Fibroblast of skin of scalp (primary cell): ENCODE data around the gene HM13.
"Not testable (repeated sequence)": the region's sequence is repeated elsewhere in the genome, so short reads cannot be mapped to it uniquely, and the experiment has no call there.

Experiments used
- DNase-seq: peaks from one replicate; pipeline ENCODE4 v3.0.0-alpha.2; 2013

HM13 gene

DNA sequence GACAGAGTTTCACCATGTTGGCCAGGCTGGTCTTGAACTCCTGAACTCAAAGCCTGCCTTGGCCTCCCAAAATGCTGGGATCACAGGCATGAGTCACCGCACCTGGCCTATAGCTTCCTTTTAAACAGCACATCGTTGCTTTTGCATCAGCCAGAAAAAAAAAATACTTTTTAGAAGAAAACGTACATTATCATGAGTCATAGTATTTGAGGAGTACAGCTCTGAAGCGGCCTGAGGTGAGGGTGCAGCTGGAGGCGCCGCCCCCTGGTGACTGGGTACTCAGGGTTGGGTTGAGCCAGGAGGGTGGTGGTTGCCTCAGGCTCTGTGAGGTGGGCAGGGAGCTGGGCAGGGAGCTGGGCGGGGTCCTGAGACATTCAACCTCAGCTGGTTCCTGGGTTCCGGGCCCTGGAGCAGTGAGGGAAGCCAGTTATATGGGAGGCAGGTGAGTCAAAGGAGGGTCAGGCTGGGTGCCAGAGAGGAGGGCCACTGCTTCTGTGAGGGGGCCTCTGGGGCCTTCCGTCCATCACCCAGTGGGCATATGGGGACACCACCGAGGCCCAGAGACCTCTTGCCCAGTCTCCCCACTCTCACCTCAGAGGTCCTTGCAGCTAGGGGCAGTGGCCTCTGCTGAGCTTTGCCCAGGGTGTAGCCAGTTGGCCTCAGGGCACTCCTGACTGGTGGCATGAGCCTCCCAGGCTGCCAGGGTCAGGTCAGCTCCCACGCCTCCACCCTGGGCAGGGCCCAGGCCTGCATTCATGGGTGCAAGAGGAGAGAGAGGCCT lies 79.2 kb downstream of the HM13 start:
- peak; percentile 59 for DNase-seq

DNA sequence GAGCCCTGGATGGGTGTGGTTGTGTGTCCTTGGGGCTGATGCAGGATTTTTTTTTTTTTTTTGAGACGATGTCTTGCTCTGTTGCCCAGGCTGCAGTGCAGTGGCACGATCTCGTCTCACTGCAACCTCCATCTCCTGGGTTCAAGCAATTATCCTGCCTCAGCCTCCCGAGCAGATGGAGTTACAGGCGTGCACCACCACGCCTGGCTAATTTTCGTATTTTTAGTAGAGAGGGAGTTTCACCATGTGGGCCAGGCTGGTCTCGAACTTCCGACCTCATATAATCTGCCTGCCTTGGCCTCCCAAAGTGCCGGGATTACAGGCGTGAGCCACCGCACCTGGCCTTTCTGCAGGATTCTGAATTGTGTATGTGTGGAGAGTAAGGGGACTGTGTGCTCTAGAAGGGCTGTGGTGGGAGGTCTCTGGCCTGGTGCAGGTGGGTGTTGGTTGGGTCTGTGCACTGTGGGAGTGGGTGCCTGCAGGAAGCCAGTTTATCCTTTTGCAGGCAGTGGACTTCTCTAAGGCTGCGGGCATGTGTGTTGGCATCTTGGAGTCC lies 79.8 kb downstream of the HM13 start:
- DNase-seq, result no peak

DNA sequence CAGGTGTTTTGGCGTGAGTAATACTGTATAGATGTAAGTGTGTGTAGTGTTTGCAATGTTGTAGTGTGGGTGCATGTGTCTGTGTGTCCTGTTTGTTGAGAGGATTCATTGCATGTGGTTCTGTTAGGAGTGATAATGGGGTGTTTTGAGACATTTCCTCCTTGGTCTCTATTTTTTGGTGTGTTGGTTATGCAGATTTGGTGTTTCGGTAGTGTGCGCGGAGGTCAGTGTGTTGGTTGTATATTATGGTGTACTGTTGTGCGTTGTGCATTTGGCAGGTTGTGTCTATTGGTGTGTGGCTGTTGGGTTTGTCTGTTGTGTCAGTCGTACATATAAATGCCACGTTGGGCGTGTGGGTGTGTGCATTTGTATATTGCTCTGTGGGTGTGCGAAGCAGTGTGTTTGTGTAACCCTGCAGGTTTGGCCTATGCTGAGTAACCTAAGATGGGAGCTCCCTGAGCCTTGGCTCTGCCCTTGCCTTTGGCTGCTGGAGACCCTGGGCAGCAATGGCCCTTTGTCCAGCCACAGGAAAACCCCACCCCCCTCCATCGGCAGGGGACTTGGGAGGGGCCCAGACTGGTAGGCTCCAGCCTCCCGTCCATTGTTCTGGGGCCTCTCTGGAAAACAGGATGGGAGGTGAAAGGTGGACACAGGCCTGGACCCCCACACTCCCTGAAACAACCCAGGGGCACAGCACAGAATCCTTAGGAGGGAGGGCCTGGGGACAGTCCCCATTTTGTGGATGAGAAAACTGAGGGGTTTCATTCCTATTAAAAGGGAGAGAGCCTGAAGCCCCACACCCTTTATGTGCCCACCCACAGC lies 80.5 kb downstream of the HM13 start:
- no peak for DNase-seq

DNA sequence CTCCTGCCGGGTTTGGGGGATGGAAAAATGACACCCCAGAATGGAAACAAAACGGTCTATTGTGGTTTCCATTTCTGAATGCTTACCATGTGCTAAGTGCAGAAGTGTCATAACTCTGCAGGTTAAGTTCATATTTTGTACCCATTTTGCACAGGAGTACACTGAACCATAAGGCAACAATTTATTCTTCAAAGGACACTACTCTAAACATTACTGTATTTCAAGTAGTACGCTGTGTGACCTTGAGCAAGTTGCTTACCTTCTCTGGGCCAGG lies 81.1 kb downstream of the HM13 start:
- DNase-seq, result no peak

DNA sequence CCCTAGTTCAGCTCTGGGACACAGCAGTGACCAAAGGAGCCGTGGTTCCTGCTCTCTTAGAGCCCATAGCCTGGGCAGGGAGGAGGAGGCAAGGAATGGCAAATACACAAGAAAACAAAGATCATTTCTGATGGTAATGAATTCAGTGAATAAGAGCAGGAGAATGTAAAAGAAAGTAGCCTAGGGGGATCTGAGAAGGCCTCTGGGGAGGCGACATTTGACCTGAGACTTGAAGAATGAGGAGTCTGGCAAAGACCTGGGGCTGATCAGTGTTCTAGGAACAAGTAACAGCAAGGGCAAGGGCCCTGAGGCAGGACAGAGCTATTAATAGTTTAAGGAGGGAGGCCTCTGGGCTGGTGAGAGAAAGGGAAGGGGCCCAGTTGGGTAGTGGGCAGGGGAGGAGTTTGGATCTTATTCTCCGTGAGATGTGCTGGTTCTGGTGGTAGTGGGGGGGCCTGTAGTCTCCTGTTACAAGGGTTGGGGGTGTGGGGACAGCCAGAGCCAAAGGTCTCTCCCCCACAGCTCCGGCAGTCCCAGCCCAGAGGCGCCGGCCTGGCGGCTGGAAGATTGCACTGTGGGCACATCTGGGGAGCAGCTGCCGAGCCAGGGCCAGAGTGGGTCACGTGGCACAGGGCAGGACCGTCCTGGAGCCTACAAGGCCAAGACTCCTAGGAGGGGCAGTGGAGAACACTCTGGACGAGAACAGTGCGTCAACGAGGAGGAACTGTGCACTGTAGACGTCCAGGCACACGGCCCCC lies 81.6 kb downstream of the HM13 start:
- peak; percentile 88 for DNase-seq

DNA sequence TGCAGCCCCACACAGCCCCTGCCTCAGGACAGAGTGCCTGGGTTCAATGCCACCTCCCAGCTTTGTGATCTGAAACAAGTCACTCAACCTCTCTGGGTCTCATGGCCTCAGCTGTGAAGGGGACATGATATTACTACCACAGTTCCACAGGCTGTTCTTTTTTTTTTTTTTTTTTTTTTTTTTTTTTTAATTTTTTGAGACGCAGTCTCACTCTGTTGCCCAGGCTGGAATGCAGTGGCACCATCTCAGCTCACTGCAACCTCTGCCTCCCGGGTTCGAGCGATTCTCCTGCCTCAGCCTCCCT lies 82.1 kb downstream of the HM13 start:
- not testable (repeated sequence) for DNase-seq

DNA sequence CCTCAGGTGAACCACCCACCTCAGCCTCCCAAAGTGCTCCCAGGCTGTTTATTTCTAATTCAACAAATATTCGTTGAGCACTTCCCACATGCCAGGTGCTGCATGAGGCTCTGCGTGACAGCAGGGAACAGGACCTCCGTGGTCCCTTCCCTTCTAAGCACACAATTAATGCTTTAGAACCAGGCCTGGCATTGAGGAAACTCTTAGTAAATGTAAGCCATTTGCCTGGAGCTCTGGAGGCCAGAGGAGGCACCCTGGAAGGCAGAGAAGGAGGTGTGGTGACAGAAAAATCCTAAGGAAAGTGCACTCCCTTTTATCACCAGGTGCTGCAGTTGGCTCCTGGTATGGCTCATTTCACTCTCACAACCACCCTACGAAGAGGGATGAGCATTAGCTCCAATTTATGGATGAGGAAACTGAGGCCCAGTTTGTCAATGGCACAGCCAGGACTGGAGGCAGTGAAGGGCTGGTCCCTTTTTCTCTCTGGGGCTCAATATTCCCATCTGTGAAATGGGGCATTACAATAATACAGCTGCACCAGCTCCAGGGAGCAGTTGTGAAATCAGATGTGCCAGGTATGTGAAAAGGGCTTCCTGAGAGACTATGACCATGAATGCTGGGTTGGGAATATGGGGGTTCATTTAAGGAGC lies 82.7 kb downstream of the HM13 start:
- no peak for DNase-seq

DNA sequence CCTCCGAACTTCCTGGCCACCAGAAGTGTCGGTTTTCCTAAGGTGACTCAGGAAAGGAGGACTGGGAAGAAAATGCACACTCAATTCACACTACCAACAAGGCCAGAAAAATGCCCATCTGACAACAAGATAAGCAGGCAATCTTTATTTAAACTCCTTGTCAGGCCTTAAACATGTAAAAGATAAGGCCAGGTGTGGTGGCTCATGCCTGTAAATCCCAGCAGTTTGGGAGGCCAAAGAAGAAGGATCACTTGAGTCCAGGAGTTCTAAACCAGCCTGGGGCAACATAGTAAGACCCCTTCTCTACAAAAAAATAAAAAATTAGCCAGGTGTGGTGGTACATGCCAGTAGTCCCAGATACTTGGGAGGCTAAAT lies 83.2 kb downstream of the HM13 start:
- no peak for DNase-seq

DNA sequence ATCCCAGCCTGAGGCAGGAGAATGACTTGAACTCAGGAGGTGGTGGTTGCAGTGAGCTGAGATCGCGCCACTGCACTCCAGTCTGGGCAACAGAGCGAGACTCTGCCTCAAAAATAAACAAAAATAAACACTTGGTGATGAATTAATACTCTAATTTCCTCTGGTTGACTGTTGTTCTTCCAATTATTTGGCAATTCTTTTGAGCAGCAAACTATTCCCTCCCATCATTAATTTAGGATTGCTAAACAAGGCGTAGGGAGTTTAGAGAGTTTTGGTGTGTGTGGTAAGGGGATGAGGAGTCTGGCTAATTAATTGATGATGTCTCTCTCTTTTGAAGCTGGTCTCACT lies 88.2 kb downstream of the HM13 start:
- DNase-seq, result no peak

DNA sequence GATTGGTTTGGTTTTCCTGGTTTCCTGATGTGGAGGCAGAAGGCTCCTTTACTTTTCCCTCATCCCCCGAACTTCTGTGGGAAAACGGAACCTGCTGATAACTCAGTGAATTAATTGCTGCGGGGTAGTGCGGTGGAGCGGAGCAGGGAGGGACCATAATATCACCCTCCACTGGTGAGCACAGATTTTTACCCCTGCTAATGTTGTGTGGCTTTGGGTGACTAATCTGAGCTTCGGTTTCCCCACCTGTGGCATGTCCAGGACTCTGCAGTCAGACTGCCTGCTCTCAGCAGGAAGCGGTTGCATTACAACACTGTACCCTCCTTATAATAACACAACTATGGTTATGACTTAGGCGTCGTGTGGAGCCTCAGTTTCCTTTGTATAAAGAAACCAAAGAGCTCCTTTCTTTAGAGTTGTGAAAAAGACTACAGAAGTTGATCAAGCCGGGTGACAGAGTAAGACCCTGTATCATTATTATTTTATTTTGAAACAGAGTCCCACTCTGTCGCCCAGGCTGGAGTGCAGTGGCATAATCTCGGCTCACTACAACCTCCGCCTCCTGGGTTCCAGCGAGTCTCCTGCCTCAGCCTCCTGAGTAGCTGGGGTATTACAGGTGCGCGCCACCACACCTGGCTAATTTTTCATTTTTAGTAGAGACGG lies 88.7 kb downstream of the HM13 start:
- peak; percentile 54 for DNase-seq

DNA sequence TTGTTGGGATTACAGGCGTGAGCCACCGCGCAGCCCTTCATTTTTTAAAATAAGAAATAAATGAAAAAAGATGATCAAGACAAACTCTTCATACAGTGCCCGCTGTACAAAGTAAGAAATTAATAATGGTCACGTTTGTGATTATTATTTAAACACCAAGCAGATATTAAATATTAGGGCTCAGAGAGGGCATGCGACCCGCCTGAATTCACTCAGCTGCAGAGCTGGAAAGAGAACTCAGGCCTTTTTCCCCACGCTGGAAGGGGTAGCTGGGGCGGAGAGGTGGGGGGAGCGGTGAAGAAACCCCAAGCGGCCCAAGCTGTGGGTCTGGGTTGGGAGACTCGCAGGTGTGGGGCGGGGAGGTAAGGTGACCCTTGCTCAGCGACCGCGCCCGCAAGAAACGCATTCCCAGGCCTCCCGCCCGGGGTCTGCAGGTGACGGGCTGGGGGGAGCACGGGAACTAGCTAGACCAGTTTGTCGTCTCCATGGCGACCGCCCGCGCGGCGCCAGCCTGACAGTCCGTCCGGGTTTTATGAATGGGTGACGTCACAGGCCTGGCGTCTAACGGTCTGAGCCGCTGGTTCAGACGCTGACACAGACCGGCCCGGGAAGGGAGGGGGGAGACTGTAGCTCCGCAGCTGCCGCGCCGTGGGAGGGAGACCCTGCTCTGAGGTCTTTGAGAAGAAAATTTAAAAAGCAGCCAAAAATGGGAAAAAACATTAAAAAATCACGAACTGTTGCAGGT lies 89.8 kb downstream of the HM13 start:
- DNase-seq, result peak; percentile 94

DNA sequence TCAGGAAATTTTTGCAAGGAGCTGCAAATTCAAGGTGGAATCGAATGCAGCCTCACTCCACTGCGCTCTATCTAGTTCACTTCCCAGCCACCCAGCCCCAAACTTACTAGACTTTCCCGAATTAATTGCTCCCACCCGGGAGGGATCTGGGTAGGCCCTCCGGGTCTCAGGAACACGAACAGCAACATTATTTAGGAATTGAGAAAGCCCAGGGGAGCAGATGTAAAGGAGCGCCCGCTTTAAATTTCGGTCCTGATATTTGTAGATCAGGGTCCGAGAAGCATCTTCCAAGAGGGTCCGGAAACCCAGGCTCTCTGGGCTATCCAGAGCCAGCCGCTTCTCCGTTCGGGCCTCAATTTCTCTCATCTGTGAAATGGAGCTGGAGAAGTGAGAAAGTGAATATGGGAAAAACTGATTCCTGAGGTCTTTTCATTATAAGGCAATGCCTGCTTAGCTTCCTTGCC lies 90.4 kb downstream of the HM13 start:
- no peak for DNase-seq

DNA sequence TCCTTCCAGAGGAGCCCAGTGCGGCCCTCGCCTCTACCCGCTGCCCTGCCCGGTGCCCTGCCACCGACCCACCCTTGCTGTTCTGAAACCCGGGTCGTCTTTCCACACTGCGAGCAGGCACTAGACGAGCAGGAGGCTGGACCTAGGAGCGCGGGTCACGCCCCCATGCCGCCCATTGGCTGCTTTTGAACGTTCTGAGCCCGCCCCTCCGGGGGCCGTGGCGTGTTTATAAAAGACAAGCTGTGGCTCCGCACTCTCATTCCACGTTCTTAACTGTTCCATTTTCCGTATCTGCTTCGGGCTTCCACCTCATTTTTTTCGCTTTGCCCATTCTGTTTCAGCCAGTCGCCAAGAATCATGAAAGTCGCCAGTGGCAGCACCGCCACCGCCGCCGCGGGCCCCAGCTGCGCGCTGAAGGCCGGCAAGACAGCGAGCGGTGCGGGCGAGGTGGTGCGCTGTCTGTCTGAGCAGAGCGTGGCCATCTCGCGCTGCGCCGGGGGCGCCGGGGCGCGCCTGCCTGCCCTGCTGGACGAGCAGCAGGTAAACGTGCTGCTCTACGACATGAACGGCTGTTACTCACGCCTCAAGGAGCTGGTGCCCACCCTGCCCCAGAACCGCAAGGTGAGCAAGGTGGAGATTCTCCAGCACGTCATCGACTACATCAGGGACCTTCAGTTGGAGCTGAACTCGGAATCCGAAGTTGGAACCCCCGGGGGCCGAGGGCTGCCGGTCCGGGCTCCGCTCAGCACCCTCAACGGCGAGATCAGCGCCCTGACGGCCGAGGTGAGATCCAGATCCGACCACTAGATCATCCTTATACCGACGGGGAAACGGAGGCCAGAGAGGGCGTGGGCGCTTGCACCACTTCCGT lies 91.0 kb downstream of the HM13 start, which contains the start of gene ID1:
Gene ID1 (plus strand): TSS at position 259 of the 871 bp plus-strand sequence. CDS start 99 bp downstream, at position 358.
- peak; percentile 95 for DNase-seq

DNA sequence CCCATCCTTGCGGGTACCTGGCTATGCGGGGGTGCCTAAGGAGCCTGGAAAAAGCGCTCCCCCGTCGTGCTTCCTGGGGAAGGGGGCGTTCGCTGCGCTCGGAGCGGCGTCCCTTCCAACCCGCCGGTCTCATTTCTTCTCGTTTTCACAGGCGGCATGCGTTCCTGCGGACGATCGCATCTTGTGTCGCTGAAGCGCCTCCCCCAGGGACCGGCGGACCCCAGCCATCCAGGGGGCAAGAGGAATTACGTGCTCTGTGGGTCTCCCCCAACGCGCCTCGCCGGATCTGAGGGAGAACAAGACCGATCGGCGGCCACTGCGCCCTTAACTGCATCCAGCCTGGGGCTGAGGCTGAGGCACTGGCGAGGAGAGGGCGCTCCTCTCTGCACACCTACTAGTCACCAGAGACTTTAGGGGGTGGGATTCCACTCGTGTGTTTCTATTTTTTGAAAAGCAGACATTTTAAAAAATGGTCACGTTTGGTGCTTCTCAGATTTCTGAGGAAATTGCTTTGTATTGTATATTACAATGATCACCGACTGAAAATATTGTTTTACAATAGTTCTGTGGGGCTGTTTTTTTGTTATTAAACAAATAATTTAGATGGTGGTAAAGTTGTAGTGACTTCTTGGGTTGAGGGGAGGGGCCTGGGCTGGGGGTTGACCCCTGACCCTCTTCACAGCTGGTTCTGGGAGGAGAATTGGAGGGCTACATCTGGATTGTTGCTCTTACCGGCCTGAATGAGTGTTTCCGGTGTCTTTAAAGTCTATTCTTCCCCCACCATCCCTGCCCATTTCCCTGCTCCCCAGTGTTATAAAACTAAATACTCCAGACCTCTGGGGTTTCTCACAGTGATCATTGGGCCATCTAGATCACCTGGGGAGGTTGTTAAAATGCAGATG lies 91.9 kb downstream of the HM13 start:
- DNase-seq, result no peak

DNA sequence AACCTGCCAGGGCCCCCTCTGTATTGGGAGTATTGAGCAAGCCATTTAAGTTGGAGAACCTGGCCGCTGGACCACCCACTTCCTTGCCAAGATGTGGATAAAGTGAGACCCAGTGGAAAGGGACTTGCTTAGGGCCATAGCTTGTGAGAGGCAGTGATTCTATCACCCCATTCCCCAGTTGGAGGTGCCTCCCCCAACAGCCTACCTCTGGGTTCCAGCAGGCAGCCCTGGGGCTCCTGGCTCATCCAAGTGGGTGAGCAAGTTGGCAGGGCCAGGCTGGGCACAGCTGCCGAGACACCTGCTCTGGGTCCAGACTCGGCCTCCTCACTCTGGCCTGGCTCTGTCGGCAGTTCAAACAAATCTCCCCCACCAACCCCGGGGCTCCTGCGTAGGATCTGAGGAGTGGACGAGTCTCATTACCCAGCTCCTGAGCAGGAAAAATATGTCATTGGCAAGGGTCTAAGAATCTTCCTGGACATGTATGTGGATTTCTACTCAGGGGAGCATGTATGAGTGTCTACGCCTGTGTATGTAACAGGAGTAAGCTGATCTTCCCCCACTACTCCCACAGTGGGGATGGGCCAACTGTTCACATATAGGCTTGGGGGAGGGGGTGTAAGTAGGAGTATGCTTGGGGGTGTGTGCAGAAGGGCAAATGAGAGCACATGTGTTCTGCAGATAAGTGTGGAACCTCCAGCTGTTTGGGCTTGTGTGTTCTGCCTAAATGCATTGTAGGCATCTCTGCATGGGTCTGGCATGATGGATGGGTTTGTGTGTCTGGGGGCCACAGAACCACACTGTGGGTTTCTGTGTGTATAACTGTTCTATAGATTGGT lies 92.8 kb downstream of the HM13 start:
- DNase-seq, result peak; percentile 64

DNA sequence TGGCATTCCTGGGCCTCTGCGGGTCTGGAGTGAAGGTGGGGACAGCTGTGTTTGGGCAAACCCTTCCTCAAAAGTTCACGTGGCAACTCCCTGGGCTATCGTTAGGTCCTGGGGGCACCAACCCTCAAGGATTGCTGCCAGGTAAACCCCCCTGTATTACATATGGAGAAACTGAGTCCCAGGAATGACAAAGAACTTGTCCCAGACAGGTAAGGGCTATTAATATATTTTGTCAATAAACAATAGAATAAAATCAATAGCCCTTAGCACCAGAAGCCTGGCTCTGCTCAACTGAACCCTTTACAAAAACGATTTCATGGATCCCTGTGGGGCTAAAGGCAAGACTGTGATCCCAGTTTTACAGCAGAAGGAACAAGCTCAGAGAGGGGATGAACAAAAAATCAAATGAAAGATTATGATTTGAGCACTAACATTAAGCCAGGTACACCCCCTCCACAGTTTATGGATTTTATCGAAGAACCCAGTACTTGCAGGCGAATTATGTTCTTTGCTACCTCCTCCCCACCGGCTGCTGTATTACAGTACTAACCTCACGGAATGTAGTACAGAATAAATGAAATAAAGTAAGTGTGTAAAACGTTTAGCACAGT lies 93.5 kb downstream of the HM13 start:
- no peak for DNase-seq

DNA sequence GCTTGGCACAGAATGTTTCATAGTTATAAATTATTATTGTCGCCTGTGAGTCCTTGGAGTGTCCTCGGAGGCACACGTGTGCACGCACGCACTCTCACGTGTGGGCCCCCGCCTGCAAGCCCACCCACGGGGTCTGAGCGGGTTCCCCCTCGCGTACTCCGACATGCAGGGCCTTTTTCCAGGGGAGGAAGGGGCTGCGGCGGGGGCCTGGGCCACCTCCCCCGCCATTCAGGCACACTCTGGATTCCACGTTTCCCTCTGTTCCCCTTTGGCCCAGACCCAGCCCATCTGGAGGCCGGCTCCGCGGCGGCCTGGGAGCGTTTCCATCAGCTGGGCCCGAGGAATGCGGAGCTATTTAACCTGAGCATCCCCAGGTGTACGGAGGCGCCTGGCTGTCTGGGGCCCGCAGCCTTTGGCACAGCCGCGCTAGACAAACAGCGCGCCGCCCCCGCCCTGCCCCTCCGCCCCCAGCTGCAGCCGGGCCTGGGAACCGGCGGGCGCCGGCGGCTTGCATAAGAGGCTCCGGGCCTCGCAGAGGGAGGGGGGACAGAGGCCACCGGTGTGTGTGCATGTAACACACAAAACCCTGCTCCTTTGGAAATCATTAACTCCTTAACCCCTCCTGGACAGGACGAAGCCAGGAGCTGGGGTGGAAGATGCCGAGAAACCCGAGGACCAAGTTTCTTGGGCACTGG lies 94.2 kb downstream of the HM13 start:
- DNase-seq, result no peak
